MM.1S (cell line): ENCODE results near the gene LTBR.

Source experiments
- DNase-seq: peaks from one replicate; pipeline ENCODE4 v3.0.0-alpha.2; 2015
- H2AFZ ChIP-seq: fragments of 300-600 bp; sonication (generic); 2 replicates; pipeline ENCODE4 v1.6.0; 2016; ENCODE audit warnings: antibody characterized with exemption, low read length
- H3F3A ChIP-seq: fragments of 300-600 bp; sonication (generic); 2 replicates; pipeline ENCODE4 v1.6.1; 2016; ENCODE audit warnings: mild to moderate bottlenecking, antibody characterized with exemption, low read length, moderate library complexity, mixed read lengths; ENCODE audit not compliant: insufficient read depth
- H3K27ac ChIP-seq: fragments of 300-600 bp; sonication (generic); 2 replicates; pipeline ENCODE4 v1.5.1; 2016; ENCODE audit warnings: mild to moderate bottlenecking, low read length
- H3K27me3 ChIP-seq: fragments of 300-600 bp; sonication (generic); replicated peaks from 2 replicates; pipeline ENCODE4 v1.6.0; 2016; ENCODE audit warnings: low read length; ENCODE audit not compliant: insufficient read depth
- H3K36me3 ChIP-seq: fragments of 300-600 bp; sonication (generic); replicated peaks from 2 replicates; pipeline ENCODE4 v1.6.1; 2016; ENCODE audit warnings: mild to moderate bottlenecking, low read length, mixed read lengths; ENCODE audit not compliant: insufficient read depth
- H3K4me1 ChIP-seq: fragments of 300-600 bp; sonication (generic); 2 replicates; pipeline ENCODE4 v1.6.1; 2016; ENCODE audit warnings: low read length, mixed read lengths
- H3K4me2 ChIP-seq: fragments of 300-600 bp; sonication (generic); 2 replicates; pipeline ENCODE4 v1.6.0; 2016; ENCODE audit warnings: low read depth, low read length
- H3K4me3 ChIP-seq: fragments of 300-600 bp; sonication (generic); 2 replicates; pipeline ENCODE4 v1.5.1; 2016; ENCODE audit warnings: low read length, mixed read lengths
- H3K79me2 ChIP-seq: fragments of 300-600 bp; sonication (generic); 2 replicates; pipeline ENCODE4 v1.6.1; 2016; ENCODE audit warnings: mixed run types, low read length, mixed read lengths
- H3K9ac ChIP-seq: fragments of 300-600 bp; sonication (generic); 2 replicates; pipeline ENCODE4 v1.6.1; 2016; ENCODE audit warnings: low read length, mixed read lengths
- H3K9me2 ChIP-seq: fragments of 300-600 bp; sonication (generic); replicated peaks from 2 replicates; pipeline ENCODE4 v1.6.1; 2016; ENCODE audit warnings: mild to moderate bottlenecking, low read length, mixed read lengths; ENCODE audit not compliant: insufficient read depth
- H3K9me3 ChIP-seq: fragments of 300-600 bp; sonication (generic); replicated peaks from 2 replicates; pipeline ENCODE4 v1.6.1; 2016; ENCODE audit warnings: mild to moderate bottlenecking, low read length, mixed read lengths; ENCODE audit not compliant: insufficient read depth
- H4K20me1 ChIP-seq: fragments of 300-600 bp; sonication (generic); 2 replicates; pipeline ENCODE4 v1.6.1; 2016; ENCODE audit warnings: mild to moderate bottlenecking, low read length, moderate library complexity, mixed read lengths; ENCODE audit not compliant: insufficient read depth
- CTCF ChIP-seq: fragments of 300-600 bp; sonication (generic); IDR thresholded peaks from 2 replicates; pipeline ENCODE4 v1.5.1; 2016; ENCODE audit warnings: antibody characterized with exemption, low read length, mixed read lengths
- EZH2 ChIP-seq: fragments of 300-600 bp; sonication (generic); optimal IDR thresholded peaks from 2 replicates; pipeline ENCODE3; 2017; ENCODE audit warnings: low read depth, mild to moderate bottlenecking, antibody characterized with exemption, low read length, mixed read lengths
- EZH2phosphoT487 ChIP-seq: fragments of 300-600 bp; sonication (generic); IDR thresholded peaks from 2 replicates; pipeline ENCODE4 v1.6.1; 2018; ENCODE audit warnings: antibody characterized with exemption, low read length

The LTBR gene

GRCh38 chr12:6346235-6346832, 37.6 kb upstream of the LTBR start:
- H3K79me2 ChIP-seq, result peaks cover 15% of the 10 kb centered on the region
- H3F3A ChIP-seq, result no peaks in the 10 kb centered on the region
- no peak overlapping the region for H3K9ac ChIP-seq
- no peak overlapping the region for H3K27ac ChIP-seq
- H3K9me3 ChIP-seq, result no peaks in the 10 kb centered on the region
- H3K4me3 ChIP-seq, result no peak overlapping the region
- peaks cover 21% of the 10 kb centered on the region for H3K4me1 ChIP-seq
- no peaks in the 10 kb centered on the region for H3K9me2 ChIP-seq
- TF ChIP-seq EZH2phosphoT487 (no peak), EZH2 (no peak), CTCF (no peak)
- DNase-seq, result no peak
- H3K4me2 ChIP-seq, result no peak overlapping the region
- H4K20me1 ChIP-seq, result no peaks in the 10 kb centered on the region
- H2AFZ ChIP-seq, result no peak overlapping the region
- no peaks in the 10 kb centered on the region for H3K36me3 ChIP-seq
- H3K27me3 ChIP-seq, result no peaks in the 10 kb centered on the region

GRCh38 chr12:6346942-6347341, 37.0 kb upstream of the LTBR start:
- no peak overlapping the region for H3K4me2 ChIP-seq
- H3F3A ChIP-seq, result no peaks in the 10 kb centered on the region
- no peak for TF ChIP-seq EZH2
- TF ChIP-seq EZH2phosphoT487, result no peak
- TF ChIP-seq CTCF, result no peak
- no peaks in the 10 kb centered on the region for H3K9me2 ChIP-seq
- no peak for DNase-seq
- peaks cover 9% of the 10 kb centered on the region for H3K79me2 ChIP-seq
- H3K4me3 ChIP-seq, result no peak overlapping the region
- no peak overlapping the region for H2AFZ ChIP-seq
- no peaks in the 10 kb centered on the region for H3K27me3 ChIP-seq
- peaks cover 21% of the 10 kb centered on the region for H3K4me1 ChIP-seq
- H4K20me1 ChIP-seq, result no peaks in the 10 kb centered on the region
- H3K9me3 ChIP-seq, result no peaks in the 10 kb centered on the region
- no peak overlapping the region for H3K9ac ChIP-seq
- H3K27ac ChIP-seq, result no peak overlapping the region
- no peaks in the 10 kb centered on the region for H3K36me3 ChIP-seq

GRCh38 chr12:6347367-6348338, 36.3 kb upstream of the LTBR start:
- no peaks in the 10 kb centered on the region for H3K9me3 ChIP-seq
- H3K9ac ChIP-seq, result no peak overlapping the region
- H3K27me3 ChIP-seq, result no peaks in the 10 kb centered on the region
- H3F3A ChIP-seq, result no peaks in the 10 kb centered on the region
- no peaks in the 10 kb centered on the region for H3K36me3 ChIP-seq
- no peaks in the 10 kb centered on the region for H4K20me1 ChIP-seq
- no peak overlapping the region for H2AFZ ChIP-seq
- no peak for DNase-seq
- H3K79me2 ChIP-seq, result peaks cover 2% of the 10 kb centered on the region
- H3K4me1 ChIP-seq, result peaks cover 17% of the 10 kb centered on the region
- no peak overlapping the region for H3K27ac ChIP-seq
- no peaks in the 10 kb centered on the region for H3K9me2 ChIP-seq
- no peak overlapping the region for H3K4me2 ChIP-seq
- TF ChIP-seq EZH2phosphoT487 (no peak), CTCF (no peak), EZH2 (no peak)
- no peak overlapping the region for H3K4me3 ChIP-seq
